Activated T-cell treated with anti-CD3 and anti-CD28 coated beads, Interleukin-2, amount 50 U/mL, for 24 hours (primary cell): ENCODE measurements around the gene ASXL1.
"Not testable (repeated sequence)": the region's sequence is repeated elsewhere in the genome, so short reads cannot be mapped to it uniquely, and the experiment has no call there.

ENCODE experiments used
- DNase-seq: peaks from one replicate; pipeline ENCODE4 v3.0.0-alpha.2; 2020
- H3K27ac Mint-ChIP-seq: 2 replicates; pipeline ENCODE4 v1.8.0; 2020; ENCODE audit warnings: mild to moderate bottlenecking, mixed read lengths
- H3K27me3 Mint-ChIP-seq: 2 replicates; pipeline ENCODE4 v1.8.0; 2020; ENCODE audit warnings: mixed read lengths
- H3K36me3 Mint-ChIP-seq: 2 replicates; pipeline ENCODE4 v1.8.0; 2020; ENCODE audit warnings: low read depth, mixed read lengths
- H3K4me1 Mint-ChIP-seq: 2 replicates; pipeline ENCODE4 v1.8.0; 2020; ENCODE audit warnings: low read depth, mixed read lengths
- H3K4me3 Mint-ChIP-seq: 2 replicates; pipeline ENCODE4 v1.8.0; 2020; ENCODE audit warnings: mild to moderate bottlenecking, moderate library complexity, mixed read lengths
- H3K9me3 Mint-ChIP-seq: 2 replicates; pipeline ENCODE4 v1.8.0; 2020; ENCODE audit warnings: mixed read lengths

The ASXL1 gene

GRCh38 chr20:32364554-32365208, 6.5 kb downstream of the ASXL1 start:
- no peaks in the 10 kb centered on the region for H3K27me3 Mint-ChIP-seq
- peaks cover 87% of the 10 kb centered on the region for H3K4me1 Mint-ChIP-seq
- H3K27ac Mint-ChIP-seq = peak overlapping the region; percentile 89
- peaks cover 68% of the 10 kb centered on the region for H3K36me3 Mint-ChIP-seq
- DNase-seq = no peak
- H3K4me3 Mint-ChIP-seq = peak overlapping the region; percentile 7
- no peaks in the 10 kb centered on the region for H3K9me3 Mint-ChIP-seq

GRCh38 chr20:32365564-32365963, 7.4 kb downstream of the ASXL1 start:
- Mint-ChIP-seq H3K27me3 (no peaks in the 10 kb centered on the region), H3K4me3 (no peak overlapping the region), H3K4me1 (peaks cover 80% of the 10 kb centered on the region), H3K36me3 (peaks cover 68% of the 10 kb centered on the region), H3K9me3 (no peaks in the 10 kb centered on the region), H3K27ac (peak overlapping the region; percentile 89)
- no peak for DNase-seq

GRCh38 chr20:32366380-32366779, 8.2 kb downstream of the ASXL1 start:
- DNase-seq = no peak
- Mint-ChIP-seq H3K27ac (peak overlapping the region; percentile 89), H3K27me3 (no peaks in the 10 kb centered on the region), H3K4me1 (peaks cover 74% of the 10 kb centered on the region), H3K4me3 (peak overlapping the region; percentile 1), H3K36me3 (peaks cover 69% of the 10 kb centered on the region), H3K9me3 (no peaks in the 10 kb centered on the region)

GRCh38 chr20:32368323-32368722, 10.2 kb downstream of the ASXL1 start:
- no peak overlapping the region for H3K4me3 Mint-ChIP-seq
- peaks cover 68% of the 10 kb centered on the region for H3K36me3 Mint-ChIP-seq
- no peak for DNase-seq
- no peaks in the 10 kb centered on the region for H3K9me3 Mint-ChIP-seq
- H3K27ac Mint-ChIP-seq = peak overlapping the region; percentile 89
- no peaks in the 10 kb centered on the region for H3K27me3 Mint-ChIP-seq
- peaks cover 54% of the 10 kb centered on the region for H3K4me1 Mint-ChIP-seq

- Mint-ChIP-seq H3K4me3 (no peak overlapping the region), H3K9me3 (no peaks in the 10 kb centered on the region), H3K36me3 (peaks cover 72% of the 10 kb centered on the region), H3K27me3 (no peaks in the 10 kb centered on the region), H3K27ac (peak overlapping the region; percentile 53), H3K4me1 (peaks cover 48% of the 10 kb centered on the region)
- DNase-seq = no peak
Observed at GRCh38 chr20:32368925-32369324, 10.8 kb downstream of the ASXL1 start.

GRCh38 chr20:32370897-32371296, 12.8 kb downstream of the ASXL1 start:
- Mint-ChIP-seq H3K36me3 (peaks cover 86% of the 10 kb centered on the region), H3K9me3 (no peaks in the 10 kb centered on the region), H3K27ac (peak overlapping the region; percentile 57), H3K4me3 (no peak overlapping the region), H3K27me3 (no peaks in the 10 kb centered on the region), H3K4me1 (peaks cover 32% of the 10 kb centered on the region)
- DNase-seq = no peak

- no peak for DNase-seq
- Mint-ChIP-seq H3K4me3 (no peak overlapping the region), H3K9me3 (no peaks in the 10 kb centered on the region), H3K4me1 (peaks cover 16% of the 10 kb centered on the region), H3K27me3 (no peaks in the 10 kb centered on the region), H3K27ac (peak overlapping the region; percentile 5), H3K36me3 (peaks cover 69% of the 10 kb centered on the region)
Observed at GRCh38 chr20:32378461-32378860, 20.3 kb downstream of the ASXL1 start.

- not testable (repeated sequence) for H3K4me3 Mint-ChIP-seq, H3K27ac Mint-ChIP-seq, H3K9me3 Mint-ChIP-seq, DNase-seq, H3K27me3 Mint-ChIP-seq
- peaks cover 69% of the 10 kb centered on the region for H3K36me3 Mint-ChIP-seq
- peaks cover 30% of the 10 kb centered on the region for H3K4me1 Mint-ChIP-seq
Observed at GRCh38 chr20:32380037-32380436, 21.9 kb downstream of the ASXL1 start.

GRCh38 chr20:32380745-32381144, 22.6 kb downstream of the ASXL1 start:
- H3K4me1 Mint-ChIP-seq = peaks cover 37% of the 10 kb centered on the region
- H3K27ac Mint-ChIP-seq = no peak overlapping the region
- DNase-seq = no peak
- H3K4me3 Mint-ChIP-seq = no peak overlapping the region
- peaks cover 68% of the 10 kb centered on the region for H3K36me3 Mint-ChIP-seq
- no peaks in the 10 kb centered on the region for H3K9me3 Mint-ChIP-seq
- H3K27me3 Mint-ChIP-seq = no peaks in the 10 kb centered on the region

GRCh38 chr20:32382102-32382950, 24.2 kb downstream of the ASXL1 start:
- Mint-ChIP-seq H3K36me3 (peaks cover 71% of the 10 kb centered on the region), H3K9me3 (no peaks in the 10 kb centered on the region), H3K4me1 (peaks cover 52% of the 10 kb centered on the region), H3K4me3 (no peak overlapping the region), H3K27me3 (no peaks in the 10 kb centered on the region), H3K27ac (no peak overlapping the region)
- DNase-seq = no peak

GRCh38 chr20:32383441-32383840, 25.3 kb downstream of the ASXL1 start:
- H3K4me3 Mint-ChIP-seq, DNase-seq, H3K9me3 Mint-ChIP-seq, H3K27me3 Mint-ChIP-seq: not testable (repeated sequence)
- Mint-ChIP-seq H3K36me3 (peaks cover 67% of the 10 kb centered on the region), H3K4me1 (peaks cover 56% of the 10 kb centered on the region), H3K27ac (peak overlapping the region; percentile 79)

- no peaks in the 10 kb centered on the region for H3K9me3 Mint-ChIP-seq
- H3K4me3 Mint-ChIP-seq = no peak overlapping the region
- peaks cover 72% of the 10 kb centered on the region for H3K36me3 Mint-ChIP-seq
- H3K27me3 Mint-ChIP-seq = no peaks in the 10 kb centered on the region
- DNase-seq = no peak
- peaks cover 67% of the 10 kb centered on the region for H3K4me1 Mint-ChIP-seq
- no peak overlapping the region for H3K27ac Mint-ChIP-seq
Observed at GRCh38 chr20:32385541-32385940, 27.4 kb downstream of the ASXL1 start.

- H3K4me3 Mint-ChIP-seq = no peak overlapping the region
- H3K9me3 Mint-ChIP-seq = no peaks in the 10 kb centered on the region
- peak overlapping the region; percentile 50 for H3K27ac Mint-ChIP-seq
- DNase-seq = no peak
- peaks cover 72% of the 10 kb centered on the region for H3K36me3 Mint-ChIP-seq
- H3K4me1 Mint-ChIP-seq = peaks cover 69% of the 10 kb centered on the region
- no peaks in the 10 kb centered on the region for H3K27me3 Mint-ChIP-seq
Observed at GRCh38 chr20:32386091-32386490, 28.0 kb downstream of the ASXL1 start.

GRCh38 chr20:32387252-32387651, 29.1 kb downstream of the ASXL1 start:
- no peak for DNase-seq
- H3K36me3 Mint-ChIP-seq = peaks cover 76% of the 10 kb centered on the region
- H3K27me3 Mint-ChIP-seq = no peaks in the 10 kb centered on the region
- H3K4me3 Mint-ChIP-seq = no peak overlapping the region
- no peaks in the 10 kb centered on the region for H3K9me3 Mint-ChIP-seq
- peak overlapping the region; percentile 48 for H3K27ac Mint-ChIP-seq
- peaks cover 72% of the 10 kb centered on the region for H3K4me1 Mint-ChIP-seq

GRCh38 chr20:32391003-32391402, 32.9 kb downstream of the ASXL1 start:
- no peak for DNase-seq
- Mint-ChIP-seq H3K36me3 (peaks cover 78% of the 10 kb centered on the region), H3K27me3 (no peaks in the 10 kb centered on the region), H3K9me3 (peaks cover 9% of the 10 kb centered on the region), H3K27ac (peak overlapping the region; percentile 50), H3K4me1 (peaks cover 53% of the 10 kb centered on the region), H3K4me3 (no peak overlapping the region)
